ENCODE measurements around the gene UBE2V1. TPM values are rescaled to one million over a fixed set of nuclear protein-coding genes. Genes with fewer than 3 reads are reported as not detected.

UBE2V1 gene
- total and polyA plus RNA-seq, 2 experiments from 2014 or later, result 64.0 to 112 TPM

DNA sequence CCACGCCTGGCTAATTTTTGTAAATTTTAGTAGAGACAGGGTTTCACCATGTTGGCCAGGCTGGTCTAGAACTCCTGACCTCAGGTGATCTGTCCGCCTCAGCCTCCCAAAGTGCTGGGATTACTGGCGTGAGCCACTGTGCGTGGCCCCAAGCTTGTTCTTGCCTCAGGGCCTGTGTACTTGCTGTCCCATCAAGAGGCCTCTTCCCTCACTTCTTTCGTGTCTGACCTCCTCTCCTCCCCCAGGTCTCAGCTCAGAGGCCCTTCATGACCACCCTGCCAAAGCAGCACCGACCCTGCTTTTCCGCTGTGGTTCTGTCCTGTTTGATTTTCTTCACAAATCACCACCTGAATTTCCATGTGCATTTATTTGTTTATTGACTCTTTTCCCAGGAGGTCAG, 10.5 kb upstream of the UBE2V1 start:
- DNase-seq (ENCODE audit: low spot score), result no peak

DNA sequence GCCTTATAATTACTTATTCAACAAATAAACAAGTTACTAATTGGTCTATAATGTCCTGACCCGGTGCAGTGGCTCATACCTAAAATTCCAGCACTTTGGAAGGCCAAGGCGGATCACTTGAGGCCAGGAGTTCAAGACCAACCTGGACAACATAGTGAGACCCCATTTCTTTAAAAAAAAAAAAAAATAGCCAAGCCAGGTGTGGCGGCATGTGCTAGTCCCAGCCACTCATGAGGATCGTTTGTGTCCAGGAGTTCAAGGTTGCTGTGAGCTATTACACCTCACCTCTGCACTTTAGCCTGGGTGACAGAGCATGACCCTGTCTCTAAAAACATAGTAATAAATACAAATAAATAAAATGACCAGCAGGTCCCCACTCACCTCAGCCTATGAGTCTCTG, 9.8 kb upstream of the UBE2V1 start:
- 95% methylated on average over 4 of the region's 4 CpGs for WGBS (ENCODE audit: low lambda C conversion rate, missing lambda C conversion rate)
- no peaks in the 10 kb centered on the region for H3K9me2 ChIP-seq (replicated peaks; ENCODE audit: insufficient read depth)
- no peak overlapping the region for H2AFZ ChIP-seq
- no peaks in the 10 kb centered on the region for H3K27me3 ChIP-seq
- no peaks in the 10 kb centered on the region for H3K79me2 ChIP-seq
- H3K4me3 ChIP-seq, result no peak overlapping the region
- peaks cover 3% of the 10 kb centered on the region for H3K4me1 ChIP-seq (ENCODE audit: insufficient read depth)
- H3K36me3 ChIP-seq (replicated peaks; ENCODE audit: insufficient read depth, low read depth), result no peaks in the 10 kb centered on the region
- TF ChIP-seq, protein P1, sequence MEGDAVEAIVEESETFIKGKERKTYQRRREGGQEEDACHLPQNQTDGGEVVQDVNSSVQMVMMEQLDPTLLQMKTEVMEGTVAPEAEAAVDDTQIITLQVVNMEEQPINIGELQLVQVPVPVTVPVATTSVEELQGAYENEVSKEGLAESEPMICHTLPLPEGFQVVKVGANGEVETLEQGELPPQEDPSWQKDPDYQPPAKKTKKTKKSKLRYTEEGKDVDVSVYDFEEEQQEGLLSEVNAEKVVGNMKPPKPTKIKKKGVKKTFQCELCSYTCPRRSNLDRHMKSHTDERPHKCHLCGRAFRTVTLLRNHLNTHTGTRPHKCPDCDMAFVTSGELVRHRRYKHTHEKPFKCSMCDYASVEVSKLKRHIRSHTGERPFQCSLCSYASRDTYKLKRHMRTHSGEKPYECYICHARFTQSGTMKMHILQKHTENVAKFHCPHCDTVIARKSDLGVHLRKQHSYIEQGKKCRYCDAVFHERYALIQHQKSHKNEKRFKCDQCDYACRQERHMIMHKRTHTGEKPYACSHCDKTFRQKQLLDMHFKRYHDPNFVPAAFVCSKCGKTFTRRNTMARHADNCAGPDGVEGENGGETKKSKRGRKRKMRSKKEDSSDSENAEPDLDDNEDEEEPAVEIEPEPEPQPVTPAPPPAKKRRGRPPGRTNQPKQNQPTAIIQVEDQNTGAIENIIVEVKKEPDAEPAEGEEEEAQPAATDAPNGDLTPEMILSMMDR (IDR thresholded peaks at IDR 0.05; ENCODE audit: poor library complexity), result no peak
- no peak for TF ChIP-seq EZH2phosphoT487 (IDR thresholded peaks at IDR 0.05; ENCODE audit: low read depth, severe bottlenecking, unreplicated experiment)
- no peak for TF ChIP-seq EZH2 (IDR thresholded peaks at IDR 0.05; ENCODE audit: borderline replicate concordance)
- no peak overlapping the region for H3K4me2 ChIP-seq
- peak overlapping the region; percentile 32 for H3K27ac ChIP-seq
- H3K9me3 ChIP-seq (ENCODE audit: low read depth), result no peaks in the 10 kb centered on the region
- no peaks in the 10 kb centered on the region for H4K20me1 ChIP-seq (ENCODE audit: insufficient read depth, poor library complexity, severe bottlenecking)
- no peak for DNase-seq (ENCODE audit: low spot score)

More for the DNA sequence above, 10.5 kb upstream of the UBE2V1 start:
- H3K9me3 ChIP-seq (ENCODE audit: low read depth), result no peaks in the 10 kb centered on the region
- no peaks in the 10 kb centered on the region for H3K9me2 ChIP-seq (replicated peaks; ENCODE audit: insufficient read depth)
- no peaks in the 10 kb centered on the region for H3K79me2 ChIP-seq
- no peak overlapping the region for H2AFZ ChIP-seq
- no peaks in the 10 kb centered on the region for H4K20me1 ChIP-seq (ENCODE audit: insufficient read depth, poor library complexity, severe bottlenecking)
- 97% methylated on average over 7 of the region's 7 CpGs for WGBS (ENCODE audit: low lambda C conversion rate, missing lambda C conversion rate)
- no peak for TF ChIP-seq EZH2 (IDR thresholded peaks at IDR 0.05; ENCODE audit: borderline replicate concordance)
- TF ChIP-seq EZH2phosphoT487 (IDR thresholded peaks at IDR 0.05; ENCODE audit: low read depth, severe bottlenecking, unreplicated experiment), result no peak
- no peak overlapping the region for H3K27ac ChIP-seq
- peaks cover 3% of the 10 kb centered on the region for H3K4me1 ChIP-seq (ENCODE audit: insufficient read depth)
- H3K27me3 ChIP-seq, result no peaks in the 10 kb centered on the region
- H3K4me2 ChIP-seq, result no peak overlapping the region
- H3K36me3 ChIP-seq (replicated peaks; ENCODE audit: insufficient read depth, low read depth), result no peaks in the 10 kb centered on the region
- no peak overlapping the region for H3K4me3 ChIP-seq

DNA sequence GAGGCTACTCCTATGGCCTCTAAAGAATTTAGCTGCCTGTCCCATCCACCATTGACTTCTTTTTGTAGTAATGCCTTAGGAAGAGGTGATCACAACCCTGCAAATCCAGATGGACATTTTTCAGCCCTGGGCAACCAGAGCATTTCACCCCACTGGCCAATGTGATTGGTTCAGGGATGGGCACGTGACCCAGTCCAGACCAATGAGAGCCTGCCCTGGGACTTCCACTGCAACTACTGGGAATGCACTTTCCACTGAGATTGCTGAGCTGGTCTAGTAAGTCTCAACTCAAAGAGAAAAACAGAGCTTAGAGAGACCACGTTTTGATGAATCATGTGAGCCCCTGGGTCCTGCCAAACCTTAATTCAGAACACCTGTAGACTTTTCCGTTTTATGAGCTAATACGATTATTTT, 8.9 kb upstream of the UBE2V1 start:
- no peaks in the 10 kb centered on the region for H3K79me2 ChIP-seq
- H3K4me2 ChIP-seq, result no peak overlapping the region
- H3K9me3 ChIP-seq (ENCODE audit: low read depth), result no peaks in the 10 kb centered on the region
- H4K20me1 ChIP-seq (ENCODE audit: insufficient read depth, poor library complexity, severe bottlenecking), result no peaks in the 10 kb centered on the region
- TF ChIP-seq, protein P1 (IDR thresholded peaks at IDR 0.05; ENCODE audit: poor library complexity), result no peak
- TF ChIP-seq EZH2phosphoT487 (IDR thresholded peaks at IDR 0.05; ENCODE audit: low read depth, severe bottlenecking, unreplicated experiment) (no peak), EZH2 (IDR thresholded peaks at IDR 0.05; ENCODE audit: borderline replicate concordance) (no peak)
- H3K27me3 ChIP-seq, result no peaks in the 10 kb centered on the region
- peak overlapping the region; percentile 12 for H3K27ac ChIP-seq
- no peaks in the 10 kb centered on the region for H3K36me3 ChIP-seq (replicated peaks; ENCODE audit: insufficient read depth, low read depth)
- peaks cover 3% of the 10 kb centered on the region for H3K4me1 ChIP-seq (ENCODE audit: insufficient read depth)
- H3K9me2 ChIP-seq (replicated peaks; ENCODE audit: insufficient read depth), result no peaks in the 10 kb centered on the region
- WGBS (ENCODE audit: low lambda C conversion rate, missing lambda C conversion rate), result 55% methylated on average over 4 of the region's 4 CpGs
- DNase-seq (ENCODE audit: low spot score), result no peak
- no peak overlapping the region for H2AFZ ChIP-seq
- H3K4me3 ChIP-seq, result no peak overlapping the region

DNA sequence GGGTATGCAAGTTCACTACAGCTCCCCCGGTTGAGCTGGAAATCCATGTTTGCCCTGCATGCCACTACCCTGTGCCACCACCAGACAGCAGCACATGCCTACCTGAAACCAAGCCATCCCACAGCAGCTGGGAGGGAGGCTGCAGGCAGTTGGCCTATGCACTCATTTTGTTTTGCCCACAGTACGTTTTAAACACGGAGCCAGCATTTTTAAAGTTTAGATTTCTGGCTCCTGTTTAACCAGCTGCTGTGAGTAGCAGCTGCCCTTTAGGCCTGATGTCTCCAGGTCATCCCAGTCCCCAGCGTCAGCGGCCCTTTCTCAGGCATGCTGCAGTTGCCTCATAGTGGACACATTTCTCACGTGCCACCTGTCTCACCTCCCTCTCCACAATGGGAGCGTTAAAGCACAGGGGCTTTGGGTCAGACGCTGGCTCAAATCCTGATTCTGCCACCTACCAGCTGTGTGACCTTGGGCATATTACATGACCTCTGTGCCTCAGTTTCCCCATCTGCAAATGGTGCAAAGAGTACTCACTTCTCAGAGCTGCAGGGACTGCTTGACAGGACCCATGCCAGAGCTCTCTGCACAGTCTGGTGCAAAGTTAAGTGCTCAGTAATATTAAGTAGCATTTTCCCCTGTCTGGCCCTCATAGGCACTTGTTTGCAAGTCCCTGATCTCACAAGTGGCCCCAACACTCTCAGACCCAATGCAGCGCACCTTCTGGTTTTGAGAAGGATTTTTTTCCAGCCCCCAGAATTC, 8.2 kb upstream of the UBE2V1 start:
- TF ChIP-seq, protein P1 (IDR thresholded peaks at IDR 0.05; ENCODE audit: poor library complexity), result peak; percentile 52
- TF ChIP-seq EZH2 (IDR thresholded peaks at IDR 0.05; ENCODE audit: borderline replicate concordance), result no peak
- TF ChIP-seq EZH2phosphoT487 (IDR thresholded peaks at IDR 0.05; ENCODE audit: low read depth, severe bottlenecking, unreplicated experiment), result no peak
- no peak overlapping the region for H3K4me3 ChIP-seq
- no peaks in the 10 kb centered on the region for H3K79me2 ChIP-seq
- H3K9me2 ChIP-seq (replicated peaks; ENCODE audit: insufficient read depth), result no peaks in the 10 kb centered on the region
- WGBS (ENCODE audit: low lambda C conversion rate, missing lambda C conversion rate), result 54% methylated on average over 9 of the region's 9 CpGs
- DNase-seq (ENCODE audit: low spot score), result peak; percentile 61
- H4K20me1 ChIP-seq (ENCODE audit: insufficient read depth, poor library complexity, severe bottlenecking), result no peaks in the 10 kb centered on the region
- H2AFZ ChIP-seq, result no peak overlapping the region
- no peak overlapping the region for H3K27ac ChIP-seq
- no peaks in the 10 kb centered on the region for H3K4me1 ChIP-seq (ENCODE audit: insufficient read depth)
- no peaks in the 10 kb centered on the region for H3K9me3 ChIP-seq (ENCODE audit: low read depth)
- no peaks in the 10 kb centered on the region for H3K27me3 ChIP-seq
- H3K36me3 ChIP-seq (replicated peaks; ENCODE audit: insufficient read depth, low read depth), result no peaks in the 10 kb centered on the region
- H3K4me2 ChIP-seq, result no peak overlapping the region
